Right cardiac atrium (tissue), 5 donors: ENCODE results near the gene ARHGEF2. TPM values are rescaled to one million over a fixed set of nuclear protein-coding genes. Genes with fewer than 3 reads are reported as not detected.

Experiments
- ATAC-seq, 2 donors: fragments of 200-7000 bp; cut with Tn5 transposase; one replicate each; pipeline versions ENCODE4 v1.8.0 to v1.9.1; 2020; ENCODE audit warnings: moderate library complexity in 2 of 2, mild to moderate bottlenecking in 1 of 2
- DNase-seq, 3 donors: peaks; one replicate each; pipeline ENCODE4 v3.0.0-alpha.2; 2020
- H3K27ac ChIP-seq: one replicate; pipeline ENCODE4 v1.5.1; 2013; ENCODE audit warnings: mild to moderate bottlenecking, low read length, control low read depth, moderate library complexity
- H3K27me3 ChIP-seq: one replicate; pipeline ENCODE4 v1.6.1; 2013; ENCODE audit not compliant: control insufficient read depth, insufficient read depth
- H3K4me1 ChIP-seq: one replicate; pipeline ENCODE4 v1.6.1; 2013; ENCODE audit warnings: low read length; ENCODE audit not compliant: control insufficient read depth, insufficient read depth
- H3K4me3 ChIP-seq: one replicate; pipeline ENCODE4 v1.5.1; 2013; ENCODE audit warnings: low read length, control low read depth
- H3K9me3 ChIP-seq: one replicate; pipeline ENCODE4 v1.6.1; 2013; ENCODE audit warnings: low read length; ENCODE audit not compliant: control insufficient read depth
- WGBS: extraction: QIAGEN DNeasy Blood & Tissue Kit; methylation state at CpG from one replicate; pipeline ENCODE4 v1.1.7; 2013; 5-methylcytosine and 5-hydroxymethylcytosine counted together
- intact Hi-C, 4 donors: fragments of 100-400 bp; cut with DNase I; formaldehyde crosslinking; loops; one replicate each; pipeline versions ENCODE4 v1.11.0 to v1.14.0; 2022 to 2023
- polyA plus RNA-seq: library from polyadenylated mRNA; stranded (reverse); fragments of 200-250 nt; gene quantifications from one replicate; pipeline ENCODE4 v1.2.3, GENCODE V29; 2013
- total RNA-seq, 4 donors: library from RNA; stranded (reverse); fragmentation: NEBNext Ultra II Directional; extraction: Animal tissue kit (Norgen Biotek cat#: 25700); gene quantifications; one replicate each; pipeline ENCODE4 v1.2.1, GENCODE V29; 2021
- donor health status: healthy with polysubstance abuse.
- donor health status: DM: no; HTN: yes; CAD: no.
- donor health status: DM: no; HTN: no; CAD: no.
- donor health status: DM: no; HTN: yes; CAD: no; lungs with severe emphysema.
- donor health status: DM: yes; HTN: yes; CAD: no.

The ARHGEF2 gene
- total and polyA plus RNA-seq, 5 donors: 34.9 to 75.7 (median 62.7) TPM

DNA sequence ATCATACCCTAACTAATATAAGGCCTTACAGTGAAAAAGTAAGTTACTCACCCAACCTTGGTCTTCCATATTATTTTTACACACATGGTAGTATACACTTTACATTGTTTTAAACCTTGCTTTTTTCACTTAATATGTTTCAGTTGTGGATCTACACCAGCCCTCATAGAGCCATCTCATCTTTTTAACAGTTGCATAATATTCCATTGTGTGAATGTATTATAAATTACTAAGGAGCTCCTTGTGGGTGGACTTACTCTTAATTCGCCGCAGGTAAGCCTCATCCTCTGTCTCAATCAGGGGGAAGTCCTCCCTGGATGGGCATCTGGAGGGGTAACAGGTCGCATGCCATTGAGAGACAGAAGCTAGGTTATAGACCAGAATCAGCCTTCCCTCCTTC is 23.7 kb downstream of the ARHGEF2 start:
- H3K27me3 ChIP-seq: no peaks in the 10 kb centered on the region
- DNase-seq: no peak
- WGBS: 95% methylated on average over 3 of the region's 3 CpGs
- no peak overlapping the region for H3K27ac ChIP-seq
- intact Hi-C loops: no loop called here
- no peak overlapping the region for H3K4me3 ChIP-seq
- no peaks in the 10 kb centered on the region for H3K9me3 ChIP-seq
- H3K4me1 ChIP-seq: no peaks in the 10 kb centered on the region
- no peak for ATAC-seq

GRCh38 chr1:155952505-155952890 is 25.8 kb downstream of the ARHGEF2 start:
- no peaks in the 10 kb centered on the region for H3K9me3 ChIP-seq
- no peak overlapping the region for H3K27ac ChIP-seq
- DNase-seq (no peak), ATAC-seq (no peak)
- intact Hi-C loops: no loop called here
- H3K4me1 ChIP-seq: no peaks in the 10 kb centered on the region
- WGBS: 75% methylated on average over 13 of the region's 13 CpGs
- H3K4me3 ChIP-seq: no peak overlapping the region
- H3K27me3 ChIP-seq: no peaks in the 10 kb centered on the region

DNA sequence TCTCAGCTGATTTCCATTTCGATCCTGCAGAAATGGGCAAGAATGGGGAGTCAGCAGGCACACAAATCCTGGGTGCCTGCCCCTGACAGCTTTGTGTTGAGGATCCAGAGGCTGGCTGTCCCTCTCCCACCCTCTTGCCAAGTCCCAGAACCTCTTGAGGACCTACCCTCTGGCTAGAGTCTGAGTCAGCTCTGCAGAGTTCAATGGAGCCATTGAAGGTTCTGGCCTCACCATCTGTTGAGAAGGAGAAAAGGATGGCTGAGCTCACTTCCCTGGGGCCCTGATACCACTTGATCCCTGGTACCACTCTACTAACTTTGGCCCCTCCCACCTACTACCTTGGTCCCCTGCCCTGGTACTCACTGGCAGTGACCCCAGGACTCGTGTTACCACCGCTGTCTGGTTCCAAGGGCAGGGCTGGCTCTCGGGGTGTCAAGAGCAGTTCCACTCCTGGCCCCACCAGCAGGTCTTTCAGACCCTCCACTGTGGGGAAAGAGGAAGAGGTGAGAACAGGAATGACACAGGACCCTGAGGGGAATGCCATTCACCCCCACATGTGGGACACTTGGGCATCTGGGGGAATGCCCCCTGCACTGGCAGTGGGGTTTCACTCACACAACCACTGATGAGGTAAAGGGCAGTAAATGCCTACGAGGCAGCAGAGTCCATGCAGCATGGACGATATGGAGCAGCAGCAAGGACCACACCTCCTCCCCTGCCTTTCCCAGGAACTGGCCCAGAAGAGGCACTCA is 26.4 kb downstream of the ARHGEF2 start:
- Histone ChIP-seq H3K9me3 (no peaks in the 10 kb centered on the region), H3K4me3 (no peak overlapping the region), H3K4me1 (no peaks in the 10 kb centered on the region), H3K27me3 (no peaks in the 10 kb centered on the region), H3K27ac (no peak overlapping the region)
- intact Hi-C loops: no loop called here
- DNase-seq (no peak), ATAC-seq (peak; percentile 8 to 24)
- 81% methylated on average over 6 of the region's 6 CpGs for WGBS

DNA sequence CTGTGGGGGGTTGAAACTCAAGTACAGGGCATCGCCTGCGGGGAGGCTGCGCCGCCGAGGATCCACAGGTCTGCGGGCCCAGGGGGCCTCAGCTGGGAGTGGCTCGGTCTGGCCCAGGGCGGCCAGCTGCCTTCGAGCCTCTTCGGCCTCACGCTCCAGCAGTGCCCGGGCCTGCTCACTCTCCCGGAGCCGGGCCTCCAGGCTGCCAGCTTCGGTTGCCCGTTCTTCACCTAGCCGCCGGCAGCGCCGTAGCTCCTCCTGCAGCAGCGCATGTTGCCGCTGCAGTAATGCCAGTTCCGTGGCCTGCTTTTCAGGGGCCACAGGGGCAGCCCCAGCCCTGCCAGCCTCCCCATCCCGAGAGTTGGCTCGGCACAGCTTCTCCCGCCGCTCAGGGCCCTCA is 27.5 kb downstream of the ARHGEF2 start:
- Histone ChIP-seq H3K4me3 (no peak overlapping the region), H3K9me3 (no peaks in the 10 kb centered on the region), H3K27me3 (no peaks in the 10 kb centered on the region), H3K27ac (no peak overlapping the region), H3K4me1 (no peaks in the 10 kb centered on the region)
- peak in 1 of 3 donors; percentile 53 for DNase-seq
- intact Hi-C loops: no loop called here
- no peak for ATAC-seq
- WGBS: 95% methylated on average over 27 of the region's 27 CpGs

- H3K27ac ChIP-seq: no peak overlapping the region
- H3K9me3 ChIP-seq: no peaks in the 10 kb centered on the region
- 86% methylated on average over 8 of the region's 8 CpGs for WGBS
- no peaks in the 10 kb centered on the region for H3K27me3 ChIP-seq
- DNase-seq (no peak), ATAC-seq (no peak)
- intact Hi-C loops: no loop called here
- no peak overlapping the region for H3K4me3 ChIP-seq
- H3K4me1 ChIP-seq: no peaks in the 10 kb centered on the region
These were observed 30.6 kb downstream of the ARHGEF2 start for GRCh38 chr1:155947741-155948140.

- Histone ChIP-seq H3K4me1 (no peaks in the 10 kb centered on the region), H3K9me3 (no peaks in the 10 kb centered on the region), H3K27me3 (no peaks in the 10 kb centered on the region), H3K27ac (no peak overlapping the region), H3K4me3 (no peak overlapping the region)
- ATAC-seq (no peak), DNase-seq (no peak)
- 63% methylated on average over 4 of the region's 4 CpGs for WGBS
- intact Hi-C loops: no loop called here
These were observed 31.1 kb downstream of the ARHGEF2 start for GRCh38 chr1:155947292-155947691.

DNA sequence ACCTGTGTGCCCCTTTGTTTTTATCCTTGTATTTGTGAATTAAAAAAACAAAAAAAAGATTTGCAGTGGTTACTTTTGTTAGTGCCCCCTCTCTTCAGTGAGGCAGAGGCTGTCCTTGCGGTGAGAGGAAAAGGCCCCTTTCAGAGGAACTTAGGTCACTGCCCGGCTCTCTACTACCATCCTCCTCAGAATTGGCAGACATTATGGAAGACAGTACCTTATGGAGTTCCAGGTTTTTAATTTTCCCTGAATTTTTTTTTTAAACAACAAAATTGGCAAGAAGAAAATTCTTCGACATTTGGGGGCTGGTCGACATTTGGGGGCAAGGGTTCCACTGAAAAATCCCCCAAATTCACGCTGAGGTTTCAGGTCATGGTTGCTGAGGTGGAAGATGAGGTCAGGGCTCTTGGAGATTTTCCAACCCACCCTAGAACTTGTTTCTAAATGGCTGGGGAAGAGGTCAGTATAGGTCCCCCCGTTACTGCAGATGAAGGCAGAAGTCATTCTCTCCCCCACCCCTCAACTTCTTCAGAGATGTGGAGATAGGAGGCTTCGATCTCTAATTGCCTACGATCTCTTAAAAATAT is 31.6 kb downstream of the ARHGEF2 start:
- Histone ChIP-seq H3K27me3 (no peaks in the 10 kb centered on the region), H3K4me1 (peaks cover under 1% of the 10 kb centered on the region), H3K4me3 (no peak overlapping the region), H3K9me3 (no peaks in the 10 kb centered on the region), H3K27ac (no peak overlapping the region)
- DNase-seq (no peak), ATAC-seq (no peak)
- WGBS: 76% methylated on average over 8 of the region's 8 CpGs
- intact Hi-C loops: no loop called here

DNA sequence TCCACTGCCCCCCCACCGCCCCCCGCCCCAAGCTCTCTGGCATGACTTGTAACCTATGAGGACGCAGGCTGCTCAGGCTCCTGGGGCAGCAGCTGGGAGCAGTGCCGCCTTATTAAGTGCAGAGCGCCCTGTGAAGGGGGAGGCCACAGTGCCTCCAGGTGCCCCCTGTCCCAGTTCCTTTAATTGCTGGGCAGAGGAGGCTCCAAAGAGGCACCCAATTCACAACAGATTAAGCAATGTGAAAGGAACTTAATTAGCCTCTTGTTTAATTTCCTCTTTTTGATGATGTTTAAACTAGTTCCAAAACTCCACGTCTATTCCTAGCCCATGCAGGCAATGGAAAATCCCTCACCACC is 33.9 kb downstream of the ARHGEF2 start:
- Histone ChIP-seq H3K4me3 (no peak overlapping the region), H3K27ac (no peak overlapping the region), H3K4me1 (peaks cover 18% of the 10 kb centered on the region), H3K9me3 (no peaks in the 10 kb centered on the region), H3K27me3 (no peaks in the 10 kb centered on the region)
- WGBS: 55% methylated on average over 6 of the region's 6 CpGs
- DNase-seq: no peak
- ATAC-seq: no peak
- intact Hi-C loops: loop anchor here in 1 of 4 donors (5.0 kb wide), 1 partner anchor 33 kb away; the partner anchor contains the start of gene ARHGEF2

- Histone ChIP-seq H3K9me3 (no peaks in the 10 kb centered on the region), H3K27ac (no peak overlapping the region), H3K4me3 (no peak overlapping the region), H3K4me1 (peaks cover 18% of the 10 kb centered on the region), H3K27me3 (no peaks in the 10 kb centered on the region)
- WGBS: 78% methylated on average over 11 of the region's 11 CpGs
- DNase-seq (no peak), ATAC-seq (no peak)
- intact Hi-C loops: loop anchor here in 1 of 4 donors (5.0 kb wide), 1 partner anchor 35 kb away; the partner anchor contains the start of gene ARHGEF2
These were observed 35.7 kb downstream of the ARHGEF2 start for GRCh38 chr1:155942578-155943141.

- Histone ChIP-seq H3K27ac (peak overlapping the region; percentile 92), H3K27me3 (no peaks in the 10 kb centered on the region), H3K9me3 (no peaks in the 10 kb centered on the region), H3K4me1 (peaks cover 18% of the 10 kb centered on the region), H3K4me3 (no peak overlapping the region)
- intact Hi-C loops: loop anchor here in 2 of 4 donors (2.0 to 5.0 kb wide), 2 partner anchors 35 to 43 kb away; partner anchors contain the start of gene ARHGEF2 (in 1 of the 2)
- DNase-seq (no peak), ATAC-seq (peak in 1 of 2 donors; percentile 2)
- 82% methylated on average over 29 of the region's 29 CpGs for WGBS
These were observed 36.4 kb downstream of the ARHGEF2 start for GRCh38 chr1:155941845-155942531.
